Glutamatergic neuron (in vitro differentiated cells): Measurements from ENCODE around the gene AGBL4. TPM values are rescaled to one million over a fixed set of nuclear protein-coding genes. Genes with fewer than 3 reads are reported as not detected.
A peak's percentile ranks its signal among the peaks of the same experiment; 100 is the strongest.

Source experiments
- DNase-seq: peaks from one replicate; pipeline ENCODE4 v3.0.0; 2022
- H3K27ac Mint-ChIP-seq: one replicate; pipeline ENCODE4 v1.8.0; 2020; ENCODE audit warnings: mild to moderate bottlenecking, mixed read lengths, inconsistent platforms; ENCODE audit not compliant: unreplicated experiment
- H3K27me3 Mint-ChIP-seq: one replicate; pipeline ENCODE4 v1.8.0; 2020; ENCODE audit warnings: mild to moderate bottlenecking, moderate library complexity, mixed read lengths, inconsistent platforms; ENCODE audit not compliant: unreplicated experiment
- H3K36me3 Mint-ChIP-seq: one replicate; pipeline ENCODE4 v1.8.0; 2020; ENCODE audit warnings: mild to moderate bottlenecking, mixed read lengths, inconsistent platforms; ENCODE audit not compliant: unreplicated experiment
- H3K4me1 Mint-ChIP-seq: one replicate; pipeline ENCODE4 v1.8.0; 2020; ENCODE audit warnings: mild to moderate bottlenecking, low read depth, mixed read lengths, inconsistent platforms; ENCODE audit not compliant: unreplicated experiment
- H3K4me3 Mint-ChIP-seq: one replicate; pipeline ENCODE4 v1.8.0; 2020; ENCODE audit warnings: mild to moderate bottlenecking, mixed read lengths, inconsistent platforms; ENCODE audit not compliant: unreplicated experiment
- H3K9me3 Mint-ChIP-seq: one replicate; pipeline ENCODE4 v1.8.0; 2020; ENCODE audit warnings: mild to moderate bottlenecking, moderate library complexity, mixed read lengths, inconsistent platforms; ENCODE audit not compliant: unreplicated experiment
- total RNA-seq: library from RNA; stranded (reverse); fragmentation: NEBNext Ultra II Directional; extraction: Animal tissue kit (Norgen Biotek cat#: 25700); gene quantifications from one replicate; pipeline ENCODE4 v1.2.1, GENCODE V29; 2021; ENCODE audit not compliant: unreplicated experiment
- TF ChIP-seq, protein P1 (sequence below): fragments of 200-600 bp; sonication (generic); IDR thresholded peaks from one replicate; pipeline ENCODE4 v1.5.0; 2021; ENCODE audit not compliant: partially characterized antibody, unreplicated experiment

The AGBL4 gene
- total RNA-seq, 1 donor from 2014 or later, result 3.5 TPM

- H3K27me3 Mint-ChIP-seq, result peaks cover 2% of the 10 kb centered on the region
- no peaks in the 10 kb centered on the region for H3K36me3 Mint-ChIP-seq
- DNase-seq, result no peak
- H3K9me3 Mint-ChIP-seq, result peaks cover 1% of the 10 kb centered on the region
- H3K4me1 Mint-ChIP-seq, result peaks cover 9% of the 10 kb centered on the region
- TF ChIP-seq, protein P1, sequence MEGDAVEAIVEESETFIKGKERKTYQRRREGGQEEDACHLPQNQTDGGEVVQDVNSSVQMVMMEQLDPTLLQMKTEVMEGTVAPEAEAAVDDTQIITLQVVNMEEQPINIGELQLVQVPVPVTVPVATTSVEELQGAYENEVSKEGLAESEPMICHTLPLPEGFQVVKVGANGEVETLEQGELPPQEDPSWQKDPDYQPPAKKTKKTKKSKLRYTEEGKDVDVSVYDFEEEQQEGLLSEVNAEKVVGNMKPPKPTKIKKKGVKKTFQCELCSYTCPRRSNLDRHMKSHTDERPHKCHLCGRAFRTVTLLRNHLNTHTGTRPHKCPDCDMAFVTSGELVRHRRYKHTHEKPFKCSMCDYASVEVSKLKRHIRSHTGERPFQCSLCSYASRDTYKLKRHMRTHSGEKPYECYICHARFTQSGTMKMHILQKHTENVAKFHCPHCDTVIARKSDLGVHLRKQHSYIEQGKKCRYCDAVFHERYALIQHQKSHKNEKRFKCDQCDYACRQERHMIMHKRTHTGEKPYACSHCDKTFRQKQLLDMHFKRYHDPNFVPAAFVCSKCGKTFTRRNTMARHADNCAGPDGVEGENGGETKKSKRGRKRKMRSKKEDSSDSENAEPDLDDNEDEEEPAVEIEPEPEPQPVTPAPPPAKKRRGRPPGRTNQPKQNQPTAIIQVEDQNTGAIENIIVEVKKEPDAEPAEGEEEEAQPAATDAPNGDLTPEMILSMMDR, result no peak
- H3K4me3 Mint-ChIP-seq, result no peak overlapping the region
- H3K27ac Mint-ChIP-seq, result no peak overlapping the region
Measured at GRCh38 chr1:48953617-48954016, 1070.1 kb downstream of the AGBL4 start.

DNA sequence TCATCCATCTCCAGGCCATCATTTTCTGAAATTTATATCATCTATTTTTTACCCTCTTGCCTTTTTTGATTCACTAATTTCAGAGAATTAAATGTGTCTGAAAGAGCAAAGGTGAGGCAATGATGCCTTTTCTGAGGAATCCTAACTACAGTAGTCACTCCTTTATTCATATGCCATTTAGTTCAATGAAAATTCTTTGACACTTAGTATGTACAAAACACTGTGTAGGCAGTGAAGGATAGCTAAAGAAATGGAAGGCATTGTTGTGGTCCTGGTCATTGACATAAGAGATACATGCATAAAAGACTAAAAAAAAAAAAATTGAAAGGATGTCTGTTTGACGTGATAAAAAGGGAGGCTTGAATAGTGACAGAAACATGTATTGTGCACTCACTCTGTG lies 1075.2 kb downstream of the AGBL4 start:
- TF ChIP-seq, protein P1, result no peak

DNA sequence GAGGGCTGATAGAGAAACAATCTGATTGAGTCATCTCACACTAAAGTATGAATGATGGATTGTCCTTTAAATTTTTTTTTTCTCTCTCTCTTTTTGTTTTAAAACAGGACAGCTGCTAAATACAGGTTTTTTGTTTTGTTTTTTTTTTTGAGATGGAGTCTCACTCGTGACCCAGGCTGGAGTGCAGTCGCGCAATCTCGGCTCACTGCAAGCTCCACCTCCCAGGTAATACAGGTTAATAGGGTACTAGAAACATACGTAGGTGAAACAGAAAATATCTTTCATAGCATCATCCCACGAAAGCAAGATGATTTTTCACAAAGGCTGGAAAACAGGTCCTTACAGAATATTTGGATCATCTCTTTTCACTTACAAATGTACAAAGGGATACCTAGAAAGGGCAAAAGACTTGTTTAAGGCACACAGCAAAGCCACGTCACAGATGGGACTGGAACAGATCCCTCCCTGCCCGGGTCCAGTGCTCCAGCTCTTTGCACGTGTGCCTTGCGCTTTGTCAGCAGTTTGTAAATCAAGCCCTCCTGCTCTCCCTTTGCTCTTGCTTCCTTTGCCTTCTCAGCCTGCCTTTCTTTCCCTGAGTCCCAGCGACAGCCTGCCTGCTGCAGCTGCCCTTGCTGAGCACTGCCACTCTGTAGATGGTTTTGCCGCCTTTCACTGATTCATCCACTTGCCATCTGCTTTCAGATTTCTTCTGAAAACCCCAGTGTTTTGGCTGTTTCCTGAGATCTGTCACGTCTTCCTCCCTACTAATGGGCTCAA lies 1075.8 kb downstream of the AGBL4 start:
- peaks cover 4% of the 10 kb centered on the region for H3K9me3 Mint-ChIP-seq
- no peak overlapping the region for H3K4me3 Mint-ChIP-seq
- peak; percentile 54 for DNase-seq
- peaks cover 2% of the 10 kb centered on the region for H3K27me3 Mint-ChIP-seq
- no peaks in the 10 kb centered on the region for H3K36me3 Mint-ChIP-seq
- TF ChIP-seq, protein P1, result no peak
- peaks cover 23% of the 10 kb centered on the region for H3K4me1 Mint-ChIP-seq
- peak overlapping the region; percentile 73 for H3K27ac Mint-ChIP-seq

More for the DNA sequence above, 1075.2 kb downstream of the AGBL4 start:
- Mint-ChIP-seq H3K36me3 (no peaks in the 10 kb centered on the region), H3K27me3 (peaks cover 2% of the 10 kb centered on the region), H3K4me3 (no peak overlapping the region), H3K4me1 (peaks cover 23% of the 10 kb centered on the region), H3K9me3 (peaks cover 4% of the 10 kb centered on the region), H3K27ac (peak overlapping the region; percentile 73)
- no peak for DNase-seq

DNA sequence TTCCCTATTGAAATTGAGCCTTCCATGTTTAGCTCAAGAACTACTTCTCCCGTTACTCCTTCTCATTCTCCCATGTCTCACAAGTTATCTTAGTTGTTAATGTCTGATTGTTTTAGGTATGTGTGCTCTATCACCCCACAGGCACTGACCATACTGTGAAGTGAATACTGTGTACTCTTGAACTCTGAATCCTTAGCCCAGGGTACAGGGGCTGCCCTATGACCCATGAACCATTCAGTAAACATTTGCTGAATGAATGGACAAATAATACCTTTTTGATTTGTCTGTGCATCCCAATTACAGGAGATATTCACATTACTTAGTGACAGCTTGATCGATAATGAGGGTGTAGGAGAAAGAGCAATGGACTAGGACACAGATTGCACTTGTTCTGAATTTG lies 1077.7 kb downstream of the AGBL4 start:
- Mint-ChIP-seq H3K4me1 (peaks cover 23% of the 10 kb centered on the region), H3K36me3 (no peaks in the 10 kb centered on the region), H3K27ac (no peak overlapping the region), H3K9me3 (peaks cover 3% of the 10 kb centered on the region), H3K27me3 (no peaks in the 10 kb centered on the region), H3K4me3 (no peak overlapping the region)
- TF ChIP-seq, protein P1, result no peak
- DNase-seq, result no peak

DNA sequence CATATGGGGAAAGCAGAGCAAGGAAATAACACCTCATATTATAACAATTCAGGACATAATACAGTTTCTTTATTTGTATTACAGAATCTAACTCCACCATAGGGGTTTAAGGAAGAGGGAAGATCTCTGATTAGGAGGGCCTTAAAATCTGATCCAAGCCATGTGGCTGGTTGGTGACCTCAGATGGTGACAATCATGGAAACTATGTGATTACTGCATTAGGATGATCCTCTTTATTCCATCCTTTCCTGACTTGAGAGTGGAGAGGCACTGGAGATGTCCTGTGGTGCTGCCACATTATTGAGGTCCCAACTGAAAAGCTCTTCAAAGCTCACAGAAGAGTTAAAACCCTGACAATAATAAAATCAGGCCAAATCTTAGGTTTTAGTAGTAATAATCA lies 1078.9 kb downstream of the AGBL4 start:
- DNase-seq, result no peak
- TF ChIP-seq, protein P1, result no peak
- Mint-ChIP-seq H3K36me3 (no peaks in the 10 kb centered on the region), H3K27me3 (peaks cover 2% of the 10 kb centered on the region), H3K27ac (no peak overlapping the region), H3K9me3 (peaks cover 3% of the 10 kb centered on the region), H3K4me1 (peaks cover 23% of the 10 kb centered on the region), H3K4me3 (no peak overlapping the region)
